HG03354 (cell line): Measurements from ENCODE around the gene MAMLD1.
"Not testable (repeated sequence)": the region's sequence is repeated elsewhere in the genome, so short reads cannot be mapped to it uniquely, and the experiment has no call there.

ENCODE experiments used
- ATAC-seq: cut with Tn5 transposase; IDR thresholded peaks from one replicate; pipeline ENCODE4 v1.9.1; 2021; ENCODE audit warnings: mild to moderate bottlenecking; ENCODE audit not compliant: unreplicated experiment, poor library complexity, severe bottlenecking

MAMLD1 gene, protein sequence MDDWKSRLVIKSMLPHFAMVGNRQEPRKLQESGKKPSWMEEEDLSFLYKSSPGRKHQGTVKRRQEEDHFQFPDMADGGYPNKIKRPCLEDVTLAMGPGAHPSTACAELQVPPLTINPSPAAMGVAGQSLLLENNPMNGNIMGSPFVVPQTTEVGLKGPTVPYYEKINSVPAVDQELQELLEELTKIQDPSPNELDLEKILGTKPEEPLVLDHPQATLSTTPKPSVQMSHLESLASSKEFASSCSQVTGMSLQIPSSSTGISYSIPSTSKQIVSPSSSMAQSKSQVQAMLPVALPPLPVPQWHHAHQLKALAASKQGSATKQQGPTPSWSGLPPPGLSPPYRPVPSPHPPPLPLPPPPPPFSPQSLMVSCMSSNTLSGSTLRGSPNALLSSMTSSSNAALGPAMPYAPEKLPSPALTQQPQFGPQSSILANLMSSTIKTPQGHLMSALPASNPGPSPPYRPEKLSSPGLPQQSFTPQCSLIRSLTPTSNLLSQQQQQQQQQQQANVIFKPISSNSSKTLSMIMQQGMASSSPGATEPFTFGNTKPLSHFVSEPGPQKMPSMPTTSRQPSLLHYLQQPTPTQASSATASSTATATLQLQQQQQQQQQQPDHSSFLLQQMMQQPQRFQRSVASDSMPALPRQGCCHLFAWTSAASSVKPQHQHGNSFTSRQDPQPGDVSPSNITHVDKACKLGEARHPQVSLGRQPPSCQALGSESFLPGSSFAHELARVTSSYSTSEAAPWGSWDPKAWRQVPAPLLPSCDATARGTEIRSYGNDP

DNA sequence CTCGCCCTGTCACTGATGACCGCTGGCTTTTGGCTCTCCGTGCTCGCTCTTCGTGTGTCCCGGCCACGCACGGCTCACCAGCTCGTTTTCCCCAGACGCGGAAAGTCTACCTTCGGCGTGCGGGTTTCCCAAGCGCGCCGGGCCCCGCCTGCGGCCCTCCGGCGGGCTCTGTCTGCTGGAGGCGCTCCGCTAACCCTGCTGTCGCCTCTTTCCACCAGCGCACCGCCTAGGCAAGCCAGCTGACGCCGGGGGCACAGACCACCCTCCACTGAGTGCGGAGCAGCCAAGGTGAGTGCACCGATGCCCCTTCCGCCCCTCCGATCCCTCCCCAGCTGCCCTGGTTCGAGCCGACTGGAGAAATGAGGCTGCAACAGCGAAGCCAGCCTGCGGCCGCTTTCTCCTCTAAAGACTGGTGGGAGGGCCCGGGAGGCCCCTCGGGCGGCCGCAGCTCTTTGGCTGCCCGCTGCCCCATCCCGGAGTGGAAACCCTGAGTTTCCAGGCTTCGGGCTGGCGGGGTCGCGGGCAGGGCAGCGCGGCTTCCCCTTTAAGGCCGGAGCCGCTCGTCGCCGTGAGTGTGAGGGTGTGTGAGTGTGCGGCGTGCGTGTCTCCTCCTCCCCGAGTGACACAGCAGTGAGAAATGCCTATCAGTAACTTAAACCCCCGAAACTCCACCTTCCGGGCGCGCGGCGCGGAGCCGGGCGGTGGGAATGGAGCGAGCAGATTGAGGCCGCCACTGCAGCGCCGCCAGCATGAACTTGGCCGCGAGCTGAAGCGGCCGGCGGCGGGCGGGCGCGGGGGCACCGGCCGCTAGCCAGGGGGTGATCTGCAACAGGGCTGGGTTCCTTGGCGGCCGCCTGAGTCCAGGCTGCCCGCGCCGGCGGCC is at the start of gene MAMLD1:
Gene MAMLD1 (plus strand): TSS at position 719 of the 883 bp plus-strand sequence. CDS start 82,200 bp downstream, outside the sequence.
- no peak for ATAC-seq

DNA sequence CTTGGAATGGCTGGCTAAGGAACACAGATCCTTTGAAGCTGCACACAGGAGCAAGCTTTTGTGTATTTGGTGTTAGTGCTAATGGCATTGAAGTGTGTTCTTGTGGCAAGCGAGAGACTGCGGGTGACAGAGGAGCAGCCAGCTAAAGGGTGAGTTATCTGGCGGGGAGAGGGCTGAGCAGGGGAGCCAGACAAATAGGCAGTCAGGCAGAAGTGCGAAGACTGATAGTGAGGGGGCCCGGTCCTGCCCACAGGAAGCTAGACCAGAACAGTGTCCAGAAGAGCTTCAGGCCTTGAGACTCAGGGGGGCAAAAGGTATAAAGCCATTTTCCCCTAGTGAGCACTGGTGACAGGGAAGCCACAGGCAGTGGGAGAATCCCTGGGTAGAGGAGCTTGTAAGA is 49.6 kb upstream of the MAMLD1 start:
- no peak for ATAC-seq

DNA sequence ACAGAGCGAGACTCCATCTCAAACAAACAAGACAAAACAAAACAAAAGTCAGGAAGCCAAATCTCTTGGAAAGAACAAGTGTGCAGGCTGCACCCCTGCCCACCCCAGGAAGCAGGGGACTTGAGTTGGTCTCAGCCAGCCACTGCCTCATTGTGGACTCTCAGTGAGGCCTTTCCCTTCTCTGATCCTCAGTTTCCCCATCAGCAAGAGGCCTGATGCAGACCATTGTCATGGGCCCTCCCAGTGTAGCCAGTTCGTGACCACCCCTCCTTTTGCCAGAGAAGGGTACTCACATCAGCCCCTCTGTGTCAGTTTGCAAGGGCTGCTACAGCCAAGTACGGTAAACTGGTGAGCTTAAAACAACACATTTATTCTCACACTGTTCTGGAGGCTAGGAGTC is 48.9 kb upstream of the MAMLD1 start:
- no peak for ATAC-seq

DNA sequence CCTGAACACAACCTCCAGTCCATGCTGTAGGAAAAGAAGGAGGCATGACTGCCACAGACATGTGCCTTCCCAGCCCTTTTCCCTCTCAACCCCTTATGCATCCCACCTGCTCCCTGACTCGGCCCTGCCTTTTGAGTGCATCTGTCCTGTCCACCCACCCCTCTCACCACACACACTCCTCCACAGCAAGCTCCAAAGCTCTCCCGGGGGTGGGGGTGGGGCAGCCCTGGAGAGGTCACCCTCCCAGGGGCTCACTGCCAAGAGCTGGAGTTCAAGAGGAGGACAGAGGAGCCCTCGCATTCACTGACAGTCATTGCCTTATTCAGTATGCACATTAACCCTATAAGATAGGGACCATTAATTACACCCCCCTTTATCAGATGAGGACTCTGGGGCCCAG is 46.6 kb upstream of the MAMLD1 start:
- no peak for ATAC-seq

DNA sequence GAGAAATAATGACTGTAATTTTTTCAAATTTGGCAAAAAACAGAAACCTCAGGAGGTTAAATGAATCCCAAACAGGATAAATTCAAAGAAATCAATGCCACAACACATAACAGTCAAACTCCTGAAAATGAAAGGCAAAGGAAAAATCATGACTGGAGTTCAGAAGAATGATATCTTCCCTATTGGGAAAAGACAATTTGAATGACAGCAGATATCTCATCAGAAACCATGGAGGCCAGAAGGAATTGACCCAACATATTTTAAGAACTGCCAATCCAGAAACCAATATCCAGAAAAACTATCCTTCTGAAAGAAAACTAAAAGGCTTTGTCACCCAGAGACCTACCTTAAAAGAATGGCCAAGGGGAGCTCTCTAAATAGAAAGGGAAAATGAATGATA is 40.1 kb upstream of the MAMLD1 start:
- no peak for ATAC-seq

DNA sequence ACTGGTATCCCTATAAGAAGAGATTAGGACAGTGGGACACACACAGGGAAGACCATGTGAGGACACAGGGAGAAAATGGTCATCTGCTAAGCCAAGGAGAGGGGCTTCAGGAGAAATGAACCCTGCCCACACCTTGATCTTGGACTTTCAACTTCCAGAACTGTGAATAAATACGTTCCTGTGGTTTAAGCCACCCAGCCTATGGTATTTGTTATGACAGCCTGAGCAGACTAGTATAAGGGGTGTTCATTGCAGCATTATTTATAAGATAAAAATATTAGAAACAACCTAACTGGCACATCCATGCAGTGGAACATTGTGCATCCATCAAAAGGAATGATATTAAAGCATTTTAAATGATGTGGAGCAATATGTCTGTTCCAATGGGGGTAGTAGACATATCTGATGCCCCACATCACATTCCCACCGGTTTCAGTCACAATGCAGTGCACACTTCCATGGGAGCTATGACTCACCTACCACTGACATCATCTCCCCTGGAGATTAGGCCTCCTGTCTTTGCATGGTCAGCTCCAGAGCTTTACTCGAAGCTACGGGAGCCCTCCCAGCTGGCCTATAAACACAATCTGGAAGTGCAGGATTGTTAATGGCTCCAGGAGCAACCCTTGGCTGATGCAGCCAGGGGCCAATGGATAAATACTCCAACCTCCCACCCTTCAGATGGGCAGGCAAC is 38.9 kb upstream of the MAMLD1 start:
- ATAC-seq: no peak

DNA sequence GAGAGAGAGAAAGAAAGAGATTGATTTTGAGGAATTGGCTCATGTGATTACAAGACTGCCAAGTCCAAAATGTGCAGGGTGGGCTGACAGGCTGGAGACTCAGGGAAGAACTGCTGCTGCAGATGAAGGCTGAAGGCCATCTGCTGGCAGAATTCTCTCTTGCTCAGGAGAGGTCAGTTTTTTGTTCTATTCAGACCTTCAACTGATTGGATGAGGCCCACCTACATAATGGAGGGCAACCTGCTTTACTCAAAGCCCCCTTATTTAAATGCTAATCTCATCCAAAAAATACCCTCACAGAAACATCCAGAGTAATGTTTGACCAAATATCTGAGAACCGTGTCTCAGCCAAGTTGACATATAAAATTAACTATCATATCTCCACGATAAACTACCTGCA is 38.2 kb upstream of the MAMLD1 start:
- no peak for ATAC-seq

DNA sequence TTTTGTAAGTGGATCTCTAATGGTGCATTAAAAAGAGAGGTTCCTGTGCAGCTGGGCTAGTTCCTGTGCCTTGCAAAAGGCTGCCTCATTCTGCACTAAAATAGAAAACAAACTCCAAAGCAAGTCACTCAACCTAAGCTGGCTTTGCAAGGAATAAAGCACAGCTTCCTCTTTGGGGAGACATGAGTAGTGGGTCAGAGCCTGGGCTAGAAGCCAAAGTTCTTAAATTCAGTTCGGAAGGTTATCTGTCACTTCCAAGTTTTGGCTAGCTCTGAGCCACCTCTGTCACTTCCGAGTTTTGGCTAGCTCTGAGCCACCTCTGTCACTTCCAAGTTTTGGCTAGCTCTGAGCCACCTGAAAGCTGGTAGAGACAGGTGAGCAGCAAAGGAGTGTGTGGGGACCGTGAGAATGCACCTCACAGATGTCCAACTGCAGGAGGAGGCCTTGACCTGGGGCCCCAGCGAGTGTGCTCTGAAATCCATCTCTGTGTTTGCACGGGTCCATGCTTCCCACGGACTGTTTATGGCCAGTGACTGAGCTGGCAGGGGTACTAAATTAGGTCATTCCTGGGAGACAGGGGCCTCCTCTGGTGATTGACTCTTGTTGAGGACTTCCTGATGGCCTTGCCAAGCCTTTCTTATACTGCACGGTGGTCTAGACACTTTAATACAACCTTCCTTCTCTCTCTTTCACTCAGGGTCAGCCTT is 36.4 kb upstream of the MAMLD1 start:
- no peak for ATAC-seq

DNA sequence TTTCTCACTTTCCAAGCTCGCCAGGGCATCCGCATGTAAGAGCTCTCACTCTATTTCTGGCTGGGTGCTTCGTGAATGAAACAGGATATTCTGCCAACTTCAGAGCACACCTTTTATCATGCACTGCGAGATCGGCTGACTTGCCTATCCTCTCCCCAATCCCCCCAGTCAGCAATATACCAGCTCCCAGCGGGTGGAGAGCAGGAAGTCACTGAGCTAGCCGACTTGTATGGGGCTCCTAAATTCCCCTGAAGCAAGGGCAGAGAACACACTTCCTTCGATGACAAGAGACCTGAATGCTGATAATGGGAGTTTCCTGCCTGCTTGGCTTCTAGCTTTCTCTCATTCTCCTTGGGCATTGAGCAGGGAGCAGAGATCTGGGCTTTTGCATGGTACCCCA is 33.8 kb upstream of the MAMLD1 start:
- no peak for ATAC-seq

DNA sequence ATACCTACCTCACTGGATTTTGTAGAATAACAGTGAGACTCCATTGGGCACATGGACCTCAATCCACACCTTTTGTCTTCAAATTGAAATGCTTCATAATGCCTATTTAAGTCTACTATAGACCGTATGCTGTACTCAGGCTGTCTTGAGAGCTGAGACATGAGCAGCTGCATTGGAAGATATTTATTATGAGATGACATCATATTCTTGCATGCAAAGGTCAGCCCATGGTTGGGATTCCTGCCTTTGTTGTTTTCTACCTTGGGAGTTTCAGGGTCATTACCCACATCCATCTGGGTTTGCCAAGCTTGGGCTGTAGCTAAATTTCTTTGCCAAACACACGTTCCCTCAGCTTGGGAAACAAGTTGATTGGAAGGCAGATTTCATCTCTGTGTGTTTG is 33.2 kb upstream of the MAMLD1 start:
- no peak for ATAC-seq

DNA sequence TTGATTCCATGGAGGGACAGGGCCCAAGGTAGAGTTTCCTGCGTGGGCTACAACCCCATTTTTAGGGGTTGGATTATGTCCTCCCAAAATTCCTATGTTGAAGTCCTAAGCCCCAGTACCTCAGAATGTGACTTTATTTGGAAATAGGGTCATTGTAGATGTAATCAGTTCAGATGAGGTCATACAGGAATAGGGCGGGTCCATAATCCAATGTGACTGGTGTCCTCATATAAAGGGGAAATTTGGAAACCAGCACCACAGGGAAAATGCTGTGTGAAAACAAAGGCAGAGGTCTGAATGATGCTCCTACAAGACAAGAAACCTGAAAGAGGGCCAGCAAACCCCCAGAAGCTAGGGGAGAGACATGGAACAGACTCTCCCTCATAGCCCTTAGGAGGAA is 31.1 kb upstream of the MAMLD1 start:
- ATAC-seq: no peak

DNA sequence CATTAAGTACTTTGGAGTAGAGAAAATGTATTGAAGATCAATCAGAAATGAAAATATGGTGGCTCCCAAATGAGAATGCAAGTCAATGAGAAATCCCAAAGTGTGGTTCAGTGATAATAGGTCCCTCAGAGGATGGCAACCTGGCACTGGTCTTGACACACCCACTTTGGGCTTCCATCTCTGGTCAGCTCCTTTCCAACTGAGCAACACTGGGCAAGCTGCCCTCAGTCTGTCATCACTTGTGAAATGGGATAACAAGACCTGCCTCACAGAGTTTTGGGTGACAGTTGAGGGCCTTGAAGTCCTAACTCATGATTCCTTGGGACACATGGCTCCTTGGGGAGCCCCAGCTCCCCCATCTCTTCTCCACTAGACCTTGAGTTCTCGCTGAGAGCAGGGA is 29.0 kb upstream of the MAMLD1 start:
- ATAC-seq: no peak

DNA sequence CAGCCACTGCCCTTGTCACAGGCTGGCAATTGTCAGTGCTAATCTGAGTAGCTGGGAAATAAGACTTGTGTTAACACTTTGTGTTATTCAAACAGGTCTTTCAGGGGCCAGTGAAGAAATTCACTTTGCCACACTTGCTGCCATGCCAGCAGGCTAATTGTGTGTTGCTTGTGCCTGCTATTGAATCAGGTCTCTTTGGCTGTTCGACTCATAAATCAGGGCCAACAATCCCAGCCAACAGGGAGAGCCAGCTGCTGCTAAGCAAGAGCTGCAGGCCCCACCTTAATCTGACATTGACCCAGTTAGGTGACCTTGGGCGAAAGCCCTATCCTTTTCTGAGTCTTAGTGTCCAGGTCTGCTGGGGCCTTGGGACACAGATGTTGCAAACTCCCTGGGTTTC is 28.1 kb upstream of the MAMLD1 start:
- no peak for ATAC-seq

DNA sequence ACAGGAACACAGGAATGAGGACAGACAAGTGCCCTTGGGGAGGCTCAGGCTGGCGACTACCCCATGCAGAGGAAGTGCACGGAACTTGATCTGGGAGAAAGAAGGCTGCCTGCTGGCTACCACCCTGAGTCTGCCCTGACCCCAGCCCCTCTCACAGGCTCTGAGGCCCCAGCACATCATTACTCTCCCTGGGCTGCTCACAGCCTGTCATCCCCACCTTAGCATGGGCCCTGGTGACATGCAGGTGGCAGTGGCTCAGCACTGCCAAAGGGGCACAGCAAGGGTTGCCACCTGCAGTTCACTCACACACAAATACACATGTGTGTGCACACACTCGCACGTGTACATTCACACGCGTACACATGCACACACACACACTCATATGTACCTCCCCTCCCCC is 26.1 kb upstream of the MAMLD1 start:
- no peak for ATAC-seq

DNA sequence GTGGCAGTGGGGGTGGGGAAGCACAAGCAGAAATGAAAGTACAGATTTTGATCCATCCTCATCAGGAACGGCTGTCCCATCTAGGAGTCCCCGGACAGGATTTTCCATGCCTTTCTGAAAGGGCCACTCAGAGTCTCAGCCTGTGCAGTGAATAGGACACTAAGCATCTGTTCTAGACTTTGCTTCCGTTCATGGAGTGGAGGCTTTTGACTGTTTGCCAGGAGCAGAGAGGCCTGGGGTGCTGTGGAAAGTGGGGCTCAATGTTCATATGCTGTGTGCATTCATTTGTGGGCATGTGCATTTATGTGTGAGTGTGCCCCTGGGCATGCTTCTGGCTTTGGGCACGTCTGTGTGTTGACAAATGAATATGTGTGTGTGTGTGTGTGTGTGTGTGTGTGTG is 25.6 kb upstream of the MAMLD1 start:
- ATAC-seq: no peak

DNA sequence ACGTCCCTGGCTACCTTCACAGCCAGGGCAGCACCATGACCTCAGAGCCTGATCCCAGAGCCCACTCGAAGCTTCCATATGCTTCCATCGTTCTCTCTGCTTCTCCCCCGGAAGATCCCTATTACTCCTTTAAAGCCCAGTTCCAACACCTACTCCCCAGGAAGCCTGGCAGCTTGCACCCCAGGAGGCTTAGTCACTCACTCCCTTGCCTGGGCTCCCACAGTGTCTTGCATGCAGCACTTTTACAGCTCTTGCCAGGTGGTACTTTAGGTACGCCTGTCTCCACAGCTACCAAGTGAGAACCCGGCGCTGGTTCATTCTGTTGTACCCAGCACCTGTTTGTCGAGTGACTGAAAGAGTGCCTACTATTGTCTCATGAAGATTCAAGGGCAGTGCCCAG is 24.5 kb upstream of the MAMLD1 start:
- no peak for ATAC-seq

DNA sequence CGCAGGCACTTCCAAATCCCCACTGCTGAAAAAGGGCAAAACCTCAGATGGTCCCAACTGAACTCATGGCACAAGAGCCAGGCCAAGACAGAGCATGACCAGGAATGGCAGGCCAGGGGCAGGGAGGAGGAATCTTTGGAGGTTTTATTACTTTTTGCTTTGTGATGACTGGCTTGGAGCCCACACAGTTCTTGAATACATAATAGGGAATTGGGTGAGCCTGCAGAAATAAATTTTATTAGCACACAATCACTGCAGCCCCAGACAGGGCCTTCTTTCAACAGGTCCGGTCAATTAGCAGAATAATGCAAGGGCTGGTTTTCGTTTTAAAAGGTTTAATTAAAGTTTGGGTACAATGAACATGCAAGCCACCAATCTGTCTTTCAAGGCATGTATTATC is 23.4 kb upstream of the MAMLD1 start:
- ATAC-seq: no peak

DNA sequence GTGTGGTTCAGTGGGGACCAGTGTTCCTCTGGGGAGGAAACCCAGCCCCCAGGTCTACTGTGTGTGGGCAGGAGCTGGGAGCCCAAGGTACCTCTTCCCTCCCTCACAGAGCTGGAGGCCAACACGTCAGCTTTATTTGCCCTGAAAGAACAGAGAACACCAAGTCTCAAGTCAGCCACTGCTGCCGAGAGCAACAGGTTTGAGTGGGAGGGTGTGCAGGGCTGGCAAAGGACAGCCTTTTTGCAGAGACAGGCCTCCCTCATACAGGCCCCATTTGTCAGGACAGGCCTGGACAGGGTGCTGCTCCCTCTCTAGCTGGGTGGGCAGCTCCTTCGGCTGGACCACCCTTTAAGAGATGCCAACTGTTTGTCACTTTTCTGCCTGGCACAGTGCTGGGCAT is 22.8 kb upstream of the MAMLD1 start:
- not testable (repeated sequence) for ATAC-seq

DNA sequence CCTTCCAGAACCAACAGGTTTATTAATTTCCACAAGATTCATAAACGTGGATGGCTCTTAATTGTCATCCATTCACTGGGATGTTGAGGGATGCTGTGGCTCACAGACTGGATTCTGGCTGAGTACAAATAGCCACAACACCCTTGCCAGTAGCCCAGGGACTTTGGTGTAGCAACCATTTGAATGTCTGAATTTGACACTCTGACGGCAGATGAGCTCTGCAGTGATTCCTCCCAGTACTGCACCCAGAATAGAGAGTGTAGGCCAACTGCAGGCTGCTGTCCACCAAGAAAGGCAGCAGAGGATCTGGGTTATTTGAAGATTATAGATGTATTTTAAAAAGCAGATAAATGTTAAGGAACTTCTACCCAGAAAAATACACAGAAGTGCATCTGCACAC is 15.6 kb upstream of the MAMLD1 start:
- ATAC-seq: no peak
